NCI-H2171 (cell line): ENCODE results near the gene MXRA7.
"Not testable (repeated sequence)": the region's sequence is repeated elsewhere in the genome, so short reads cannot be mapped to it uniquely, and the experiment has no call there.

ENCODE experiments used
- DNase-seq: peaks from one replicate; lab custom pipeline; 2025; lab: John Stamatoyannopoulos, UW

Gene MXRA7

GRCh38 chr17:76716146-76716838 lies 5.5 kb upstream of the MXRA7 start:
- DNase-seq, result no peak

GRCh38 chr17:76715496-76715830 lies 4.7 kb upstream of the MXRA7 start:
- DNase-seq, result no peak

- DNase-seq, result peak; percentile 28
Observed at GRCh38 chr17:76714822-76715495, 4.2 kb upstream of the MXRA7 start.

DNA sequence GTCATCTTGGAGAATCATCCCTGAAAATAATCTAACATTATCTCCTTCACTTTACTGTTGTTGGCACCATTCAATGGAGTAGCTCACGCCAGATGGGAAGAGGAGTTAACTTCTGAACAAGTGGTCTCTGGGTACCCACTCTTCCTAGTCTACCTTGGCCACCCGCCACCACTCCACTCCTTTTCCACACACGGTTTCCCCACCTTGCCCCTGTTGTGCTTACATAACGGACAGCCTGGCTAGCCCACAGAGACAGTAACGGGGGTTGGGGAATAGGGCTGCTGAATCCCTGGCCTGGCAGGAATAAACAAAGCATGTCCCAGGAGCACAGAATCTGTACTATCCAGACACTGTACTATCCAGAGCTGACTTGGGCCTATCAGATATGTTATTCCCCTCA lies 3.6 kb upstream of the MXRA7 start:
- no peak for DNase-seq

DNA sequence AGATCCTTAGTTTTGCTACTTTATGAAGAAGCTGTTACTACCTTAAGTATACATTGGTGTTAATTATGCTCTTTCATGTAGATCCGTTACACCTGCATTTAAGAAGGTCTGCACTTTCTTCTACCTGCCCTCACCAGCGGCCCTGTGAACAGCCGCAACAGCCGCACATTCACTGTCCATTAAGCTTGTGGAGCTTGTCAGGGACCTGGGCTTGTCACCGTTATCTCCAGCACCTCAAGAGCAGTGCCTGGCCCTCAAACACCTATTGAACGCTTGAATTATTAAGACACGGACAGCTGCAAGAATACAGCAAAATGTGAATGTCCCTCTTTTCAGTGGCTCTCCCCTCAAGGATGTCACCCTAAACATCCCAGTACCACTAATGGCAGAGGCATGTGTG lies 3.0 kb upstream of the MXRA7 start:
- DNase-seq, result no peak

- not testable (repeated sequence) for DNase-seq
Observed at GRCh38 chr17:76712321-76712720, 1.6 kb upstream of the MXRA7 start.

- not testable (repeated sequence) for DNase-seq
Observed at GRCh38 chr17:76709951-76710862, 558 bp downstream of the MXRA7 start.

- no peak for DNase-seq
Observed at GRCh38 chr17:76709077-76709950, 1.5 kb downstream of the MXRA7 start.

GRCh38 chr17:76707985-76708807 lies 2.6 kb downstream of the MXRA7 start:
- no peak for DNase-seq

- DNase-seq, result no peak
Observed at GRCh38 chr17:76706817-76707216, 3.9 kb downstream of the MXRA7 start.

DNA sequence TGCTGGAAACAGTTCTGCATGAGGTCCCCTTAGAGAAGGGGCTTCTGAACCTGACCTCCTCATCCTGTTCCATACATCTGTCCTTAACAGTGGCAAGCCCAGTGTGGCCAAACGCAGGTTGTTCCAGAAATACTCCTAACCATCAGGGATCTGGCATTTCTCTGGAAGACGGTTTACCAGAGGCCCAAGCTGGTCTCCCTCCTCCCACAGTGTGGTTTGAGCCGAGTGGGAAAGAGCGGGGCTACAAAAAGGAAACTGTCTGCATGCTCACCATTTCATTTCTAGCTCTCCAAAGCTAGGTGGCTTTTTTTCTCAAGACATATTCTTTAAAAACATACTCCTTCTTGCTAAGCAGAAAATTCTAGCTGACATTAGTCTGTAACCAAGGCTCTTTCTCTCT lies 6.0 kb downstream of the MXRA7 start:
- no peak for DNase-seq

DNA sequence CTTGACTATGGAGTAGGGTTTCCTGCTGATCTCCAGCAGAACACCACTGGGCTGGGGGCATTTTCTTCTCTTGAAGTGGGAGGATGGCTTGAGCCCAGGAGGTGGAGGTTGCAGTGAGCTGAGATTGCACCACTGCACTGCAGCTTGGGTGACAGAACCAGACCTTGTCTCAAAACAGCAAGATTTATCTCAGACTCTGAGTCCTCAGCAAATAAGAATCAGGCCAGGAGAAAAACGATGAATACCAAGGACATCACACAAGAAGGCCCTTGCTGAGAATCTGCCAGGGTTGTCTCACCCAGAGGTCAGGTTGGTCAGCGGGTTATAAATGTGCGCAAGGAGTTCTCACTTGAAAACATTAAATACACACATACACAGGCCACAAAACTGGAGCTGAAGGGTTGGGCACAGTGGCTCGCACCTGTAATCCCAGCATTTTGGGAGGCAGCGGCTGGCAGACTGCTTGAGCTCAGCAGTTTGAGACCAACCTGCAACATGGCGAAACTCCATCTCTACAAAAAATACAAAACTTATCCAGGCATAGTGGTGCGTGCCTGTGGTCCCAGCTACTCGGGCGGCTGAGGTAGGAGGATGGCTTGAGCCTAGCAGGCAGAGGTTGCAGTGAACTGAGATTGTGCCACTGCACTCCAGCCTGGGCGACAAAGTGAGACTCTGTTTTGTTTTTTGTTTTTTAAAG lies 7.7 kb downstream of the MXRA7 start:
- DNase-seq, result no peak

- no peak for DNase-seq
Observed at GRCh38 chr17:76702076-76702475, 8.7 kb downstream of the MXRA7 start.

- DNase-seq, result no peak
Observed at GRCh38 chr17:76701471-76701967, 9.2 kb downstream of the MXRA7 start.

- DNase-seq, result no peak
Observed at GRCh38 chr17:76700617-76701470, 9.9 kb downstream of the MXRA7 start.

- DNase-seq, result peak; percentile 68
Observed at GRCh38 chr17:76700270-76700616, 10.5 kb downstream of the MXRA7 start.

GRCh38 chr17:76698466-76698977 lies 12.2 kb downstream of the MXRA7 start:
- not testable (repeated sequence) for DNase-seq

DNA sequence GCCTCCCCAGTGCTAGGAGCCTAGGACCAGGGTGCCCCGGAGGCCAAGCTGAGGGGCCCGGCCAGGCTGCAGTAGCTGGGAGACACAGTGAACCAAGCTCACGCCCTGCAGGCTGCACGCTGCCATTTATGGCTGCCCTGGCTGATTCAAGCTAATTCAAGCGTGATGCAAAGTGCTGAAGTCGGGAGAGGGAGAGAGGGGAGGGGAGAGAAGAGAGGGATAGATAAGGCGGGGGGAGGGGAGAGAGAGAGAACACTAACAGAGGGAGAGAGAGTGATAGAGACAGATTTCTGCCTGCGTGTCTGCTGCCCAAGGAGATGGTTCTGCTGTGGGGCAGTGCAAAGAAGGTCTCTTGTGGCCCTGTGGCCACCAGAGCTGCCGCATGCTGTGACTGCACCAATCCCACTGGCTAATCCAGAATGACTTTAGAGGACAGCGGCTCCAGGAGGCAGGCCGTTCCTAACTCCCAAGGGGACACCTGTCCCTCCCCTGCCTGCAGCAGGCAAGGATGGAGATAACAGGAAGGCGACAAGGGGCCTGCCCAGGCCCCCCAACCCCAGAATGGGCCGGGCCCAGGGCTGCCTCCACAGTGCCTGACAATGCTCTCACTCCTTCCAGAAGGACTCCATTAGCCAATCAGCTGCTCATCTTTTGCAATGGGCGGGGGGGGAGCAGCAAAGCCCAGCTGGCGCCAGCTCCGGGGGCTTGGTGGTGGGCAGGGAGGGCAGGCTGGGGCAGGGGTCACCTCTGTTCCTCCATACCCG lies 12.9 kb downstream of the MXRA7 start:
- DNase-seq, result peak; percentile 68
